ENCODE results near the gene CAMK2D.

Gene CAMK2D

GRCh38 chr4:113444386-113444785, 317.2 kb downstream of the CAMK2D start:
- TF ChIP-seq BACH2 (CRISPR knock-in tag; IDR thresholded peaks at IDR 0.05; ENCODE audit: borderline replicate concordance) (no peak), ISL1 (CRISPR knock-in tag; IDR thresholded peaks at IDR 0.05) (peak; percentile 89), TCF4 (CRISPR knock-in tag; IDR thresholded peaks at IDR 0.05; ENCODE audit: borderline replicate concordance) (no peak), ESRRG (CRISPR knock-in tag; IDR thresholded peaks at IDR 0.05) (no peak), CREB5 (CRISPR knock-in tag; IDR thresholded peaks at IDR 0.05; ENCODE audit: low read depth) (no peak), SNAI2 (CRISPR knock-in tag; IDR thresholded peaks at IDR 0.05) (no peak)
- peak; percentile 68 for ATAC-seq

- ATAC-seq = no peak
- TF ChIP-seq PATZ1 (CRISPR knock-in tag; IDR thresholded peaks at IDR 0.05; ENCODE audit: borderline replicate concordance) = no peak
- TF ChIP-seq ZFP3 (CRISPR knock-in tag; IDR thresholded peaks at IDR 0.05) = no peak
- TF ChIP-seq TSHZ2 (CRISPR knock-in tag; IDR thresholded peaks at IDR 0.05) = no peak
- no peak for TF ChIP-seq TCF4 (CRISPR knock-in tag; IDR thresholded peaks at IDR 0.05; ENCODE audit: borderline replicate concordance)
- no peak for TF ChIP-seq ISL1 (CRISPR knock-in tag; IDR thresholded peaks at IDR 0.05)
- TF ChIP-seq SNAI2 (CRISPR knock-in tag; IDR thresholded peaks at IDR 0.05) = no peak
- TF ChIP-seq CSDC2 (CRISPR knock-in tag; IDR thresholded peaks at IDR 0.05) = no peak
- TF ChIP-seq ESRRG (CRISPR knock-in tag; IDR thresholded peaks at IDR 0.05) = no peak
- no peak for TF ChIP-seq RARB (CRISPR knock-in tag; IDR thresholded peaks at IDR 0.05)
- no peak for TF ChIP-seq CREB5 (CRISPR knock-in tag; IDR thresholded peaks at IDR 0.05; ENCODE audit: low read depth)
- TF ChIP-seq ZFP30 (CRISPR knock-in tag; IDR thresholded peaks at IDR 0.05) = no peak
- TF ChIP-seq, protein P1, sequence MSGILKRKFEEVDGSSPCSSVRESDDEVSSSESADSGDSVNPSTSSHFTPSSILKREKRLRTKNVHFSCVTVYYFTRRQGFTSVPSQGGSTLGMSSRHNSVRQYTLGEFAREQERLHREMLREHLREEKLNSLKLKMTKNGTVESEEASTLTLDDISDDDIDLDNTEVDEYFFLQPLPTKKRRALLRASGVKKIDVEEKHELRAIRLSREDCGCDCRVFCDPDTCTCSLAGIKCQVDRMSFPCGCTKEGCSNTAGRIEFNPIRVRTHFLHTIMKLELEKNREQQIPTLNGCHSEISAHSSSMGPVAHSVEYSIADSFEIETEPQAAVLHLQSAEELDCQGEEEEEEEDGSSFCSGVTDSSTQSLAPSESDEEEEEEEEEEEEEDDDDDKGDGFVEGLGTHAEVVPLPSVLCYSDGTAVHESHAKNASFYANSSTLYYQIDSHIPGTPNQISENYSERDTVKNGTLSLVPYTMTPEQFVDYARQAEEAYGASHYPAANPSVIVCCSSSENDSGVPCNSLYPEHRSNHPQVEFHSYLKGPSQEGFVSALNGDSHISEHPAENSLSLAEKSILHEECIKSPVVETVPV (CRISPR knock-in tag; IDR thresholded peaks at IDR 0.05) = no peak
- TF ChIP-seq GLIS3 (CRISPR knock-in tag; IDR thresholded peaks at IDR 0.05) = no peak
- no peak for TF ChIP-seq OSR1 (CRISPR knock-in tag; IDR thresholded peaks at IDR 0.05)
- TF ChIP-seq ZNF8 (CRISPR knock-in tag; IDR thresholded peaks at IDR 0.05) = no peak
- no peak for TF ChIP-seq ARNTL (CRISPR knock-in tag; IDR thresholded peaks at IDR 0.05; ENCODE audit: borderline replicate concordance, low read depth)
- no peak for TF ChIP-seq ZNF70 (CRISPR knock-in tag; IDR thresholded peaks at IDR 0.05)
- no peak for TF ChIP-seq ZC3H10 (CRISPR knock-in tag; IDR thresholded peaks at IDR 0.05)
- TF ChIP-seq, protein P2, sequence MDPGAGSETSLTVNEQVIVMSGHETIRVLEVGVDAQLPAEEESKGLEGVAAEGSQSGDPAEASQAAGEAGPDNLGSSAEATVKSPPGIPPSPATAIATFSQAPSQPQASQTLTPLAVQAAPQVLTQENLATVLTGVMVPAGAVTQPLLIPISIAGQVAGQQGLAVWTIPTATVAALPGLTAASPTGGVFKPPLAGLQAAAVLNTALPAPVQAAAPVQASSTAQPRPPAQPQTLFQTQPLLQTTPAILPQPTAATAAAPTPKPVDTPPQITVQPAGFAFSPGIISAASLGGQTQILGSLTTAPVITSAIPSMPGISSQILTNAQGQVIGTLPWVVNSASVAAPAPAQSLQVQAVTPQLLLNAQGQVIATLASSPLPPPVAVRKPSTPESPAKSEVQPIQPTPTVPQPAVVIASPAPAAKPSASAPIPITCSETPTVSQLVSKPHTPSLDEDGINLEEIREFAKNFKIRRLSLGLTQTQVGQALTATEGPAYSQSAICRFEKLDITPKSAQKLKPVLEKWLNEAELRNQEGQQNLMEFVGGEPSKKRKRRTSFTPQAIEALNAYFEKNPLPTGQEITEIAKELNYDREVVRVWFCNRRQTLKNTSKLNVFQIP (CRISPR knock-in tag; IDR thresholded peaks at IDR 0.05; ENCODE audit: borderline replicate concordance, low read depth) = no peak
- TF ChIP-seq PPARA (CRISPR knock-in tag; IDR thresholded peaks at IDR 0.05; ENCODE audit: borderline replicate concordance) = no peak
These were observed 318.7 kb downstream of the CAMK2D start for GRCh38 chr4:113442826-113443225.
